Fibroblast of skin of right quadriceps (primary cell): ENCODE results near the gene EGFLAM.

Source experiments
- DNase-seq: peaks from one replicate; pipeline ENCODE4 v3.0.0-alpha.2; 2013

Gene EGFLAM

GRCh38 chr5:38381361-38381760, 123.0 kb downstream of the EGFLAM start:
- DNase-seq, result no peak

GRCh38 chr5:38382898-38383297, 124.5 kb downstream of the EGFLAM start:
- peak; percentile 63 for DNase-seq

DNA sequence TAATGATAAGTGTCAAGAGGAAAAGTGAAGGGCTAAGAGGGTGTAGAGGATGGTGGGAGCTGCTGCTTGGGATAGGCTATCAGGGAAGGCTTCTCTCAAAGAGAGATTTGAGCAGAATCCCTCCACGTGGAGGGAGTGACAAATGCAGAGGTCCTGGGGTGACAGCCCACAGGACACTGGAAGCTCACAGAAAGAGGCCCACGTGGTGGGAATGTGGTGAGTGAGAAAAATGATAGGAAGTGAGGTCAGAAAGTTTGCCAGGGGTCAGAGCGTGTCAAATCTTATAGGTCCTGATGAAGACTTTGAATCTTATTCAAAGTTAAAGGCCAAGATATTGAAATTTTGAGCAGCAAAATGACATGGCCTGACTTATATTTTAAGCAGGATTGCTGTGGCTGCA, 125.3 kb downstream of the EGFLAM start:
- DNase-seq, result no peak

DNA sequence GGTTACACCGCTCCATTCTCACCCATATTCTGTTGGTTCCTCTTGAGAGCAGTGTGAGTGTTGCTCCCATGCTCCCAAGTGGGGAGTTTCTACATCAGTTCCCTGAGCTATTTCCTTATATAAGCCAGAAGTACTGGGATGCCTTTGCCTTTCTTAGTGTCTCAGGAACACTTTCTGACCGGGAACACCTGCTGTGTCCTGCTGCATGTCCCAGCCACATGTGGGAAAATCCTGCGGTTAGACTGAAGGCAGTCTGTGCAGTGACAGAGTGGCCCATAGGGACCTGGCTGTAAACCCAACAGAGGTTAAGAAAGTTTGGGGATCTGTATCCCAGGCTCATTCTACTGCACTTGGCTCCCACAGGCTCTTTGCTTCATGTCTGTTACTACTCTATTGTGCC, 126.0 kb downstream of the EGFLAM start:
- DNase-seq, result no peak

- no peak for DNase-seq
Measured at GRCh38 chr5:38387161-38387560, 128.8 kb downstream of the EGFLAM start.

DNA sequence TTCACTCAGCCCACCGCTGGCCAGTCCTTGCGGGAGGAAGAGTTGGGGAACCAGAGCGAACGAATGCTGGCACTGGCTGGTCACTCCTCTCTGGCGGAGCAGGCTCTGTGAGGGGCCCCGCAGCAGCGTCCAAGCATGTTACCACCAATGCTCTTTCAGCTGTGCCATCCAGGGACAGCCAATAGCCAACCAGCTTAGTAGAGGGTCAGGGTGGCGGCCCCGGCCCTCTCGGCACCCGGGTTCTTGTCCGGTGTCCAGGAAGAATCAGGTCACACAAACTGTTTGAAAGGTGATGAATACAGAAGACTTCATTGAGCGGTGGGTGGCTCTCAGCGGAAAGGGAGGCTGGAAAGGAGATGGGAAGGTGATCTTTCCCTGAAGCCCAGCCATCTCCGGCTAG, 135.3 kb downstream of the EGFLAM start:
- no peak for DNase-seq

DNA sequence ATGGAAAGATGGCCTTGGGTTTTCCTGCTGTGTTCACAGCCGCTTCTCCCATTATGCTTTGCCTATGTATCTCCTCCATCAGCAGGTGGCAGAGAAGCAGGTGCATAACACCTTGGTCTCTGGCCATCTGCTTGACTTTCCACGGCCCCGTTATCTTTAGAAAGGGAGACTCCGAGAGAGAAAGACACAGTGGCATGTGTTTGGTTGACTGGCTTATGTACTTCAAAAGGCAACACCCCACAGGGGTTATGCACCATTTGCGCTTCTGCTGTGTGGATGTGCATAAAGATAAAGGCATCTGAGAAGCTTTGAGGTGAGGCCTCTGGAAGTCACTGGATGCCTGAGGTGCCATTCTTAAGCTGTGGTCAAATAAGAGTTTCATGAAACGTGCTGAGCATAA, 138.4 kb downstream of the EGFLAM start:
- no peak for DNase-seq

DNA sequence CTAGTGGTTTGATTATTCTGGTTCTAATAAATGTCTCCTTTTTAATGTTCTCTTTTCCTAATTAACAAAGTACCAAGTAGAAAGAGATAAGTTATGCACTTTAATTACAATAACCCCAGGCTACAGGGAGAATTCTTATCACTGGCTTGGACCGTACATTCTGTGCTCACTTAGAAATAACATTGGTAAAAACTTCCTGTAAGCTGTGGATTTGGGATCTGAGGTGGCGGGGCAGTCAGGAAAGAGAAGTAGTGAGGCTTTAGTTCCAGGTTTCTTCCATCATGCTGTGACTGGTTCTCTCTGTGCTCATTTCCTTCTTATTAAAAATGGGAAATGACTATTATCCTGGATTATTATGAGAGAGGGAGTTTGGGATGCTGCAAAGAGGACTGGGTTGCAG, 142.0 kb downstream of the EGFLAM start:
- no peak for DNase-seq

DNA sequence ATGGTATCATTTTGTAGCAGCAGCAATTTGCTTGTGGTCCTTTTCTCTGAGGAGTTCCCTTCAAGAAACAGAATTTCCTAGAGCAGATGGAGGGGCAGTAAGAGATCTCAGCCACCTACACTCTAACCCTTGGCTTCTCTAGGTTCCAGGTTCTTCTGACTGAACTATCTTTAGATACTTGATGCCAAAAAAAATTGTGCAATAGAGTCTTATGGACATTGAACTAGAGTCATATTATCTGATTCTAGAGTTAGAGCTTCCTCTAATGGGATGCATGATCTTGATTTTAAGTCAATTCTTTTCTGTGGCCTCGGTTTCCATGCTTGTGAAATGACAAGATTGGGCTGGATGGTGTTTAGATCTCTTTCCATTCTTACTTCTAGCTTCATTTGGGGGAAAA, 142.8 kb downstream of the EGFLAM start:
- DNase-seq, result no peak

GRCh38 chr5:38403406-38403805, 145.0 kb downstream of the EGFLAM start:
- peak; percentile 51 for DNase-seq

GRCh38 chr5:38403877-38404635, 145.7 kb downstream of the EGFLAM start:
- DNase-seq, result no peak

DNA sequence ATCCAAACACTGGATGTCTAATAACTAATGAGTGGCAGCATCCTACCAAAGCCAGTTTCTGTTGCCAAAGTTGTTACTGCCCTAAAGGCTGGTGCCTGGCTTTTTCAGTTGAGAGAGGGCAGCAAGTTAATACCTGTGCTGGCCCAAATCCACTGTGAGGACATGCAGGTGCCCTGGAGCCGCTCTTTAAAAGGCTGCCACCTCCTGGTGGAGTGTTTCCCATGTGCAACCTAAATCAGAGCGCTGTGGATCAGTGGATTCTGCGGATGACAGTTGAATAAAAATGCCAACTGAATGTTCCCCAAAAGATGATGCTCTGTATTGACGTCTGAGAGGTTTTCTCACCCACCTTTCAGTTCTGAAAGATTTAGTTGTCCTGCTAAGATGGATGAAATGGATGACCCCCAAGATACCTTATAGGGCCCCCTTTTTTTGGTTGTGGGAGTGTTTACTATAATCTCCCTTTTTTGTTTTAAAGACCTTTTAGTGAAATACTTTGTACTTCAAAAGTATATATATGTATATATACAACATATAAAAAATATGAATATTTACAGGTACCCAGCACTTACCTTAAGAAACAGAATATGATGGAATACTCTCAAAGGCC, 146.4 kb downstream of the EGFLAM start:
- no peak for DNase-seq

GRCh38 chr5:38408446-38409198, 150.3 kb downstream of the EGFLAM start:
- no peak for DNase-seq

DNA sequence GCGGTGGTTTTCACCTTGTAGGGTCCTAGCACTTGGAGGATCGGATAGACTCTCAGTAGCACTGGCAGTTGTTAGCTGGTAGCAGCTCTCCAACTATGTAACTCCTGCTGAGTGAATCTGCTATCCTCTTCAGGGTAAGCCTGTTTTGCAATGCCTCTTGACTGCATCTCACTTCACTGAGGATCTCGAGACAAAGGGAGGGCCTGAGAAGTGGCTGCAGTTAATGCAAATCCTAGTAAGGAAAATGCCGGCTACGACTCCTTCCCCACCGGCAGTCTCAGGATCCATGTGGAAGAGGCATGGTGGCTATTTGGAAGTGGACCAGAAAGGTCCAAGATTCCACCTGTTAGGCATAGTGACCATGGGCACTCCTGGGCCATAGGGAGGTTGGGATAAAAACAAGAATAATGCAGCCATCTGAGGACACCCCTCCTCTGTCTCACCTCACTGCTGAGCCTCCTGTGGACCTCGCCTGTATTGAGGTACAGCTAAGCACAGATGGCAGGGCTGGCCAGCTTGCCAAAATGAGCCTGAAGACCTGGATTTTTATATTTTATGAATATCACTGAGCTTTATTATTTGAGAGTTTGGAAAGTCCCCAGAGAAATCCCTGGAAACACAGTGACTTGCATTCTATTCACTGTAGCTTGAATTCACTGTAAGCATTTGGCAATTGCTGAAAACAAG, 152.1 kb downstream of the EGFLAM start:
- no peak for DNase-seq

- no peak for DNase-seq
Measured at GRCh38 chr5:38413696-38414095, 155.3 kb downstream of the EGFLAM start.

DNA sequence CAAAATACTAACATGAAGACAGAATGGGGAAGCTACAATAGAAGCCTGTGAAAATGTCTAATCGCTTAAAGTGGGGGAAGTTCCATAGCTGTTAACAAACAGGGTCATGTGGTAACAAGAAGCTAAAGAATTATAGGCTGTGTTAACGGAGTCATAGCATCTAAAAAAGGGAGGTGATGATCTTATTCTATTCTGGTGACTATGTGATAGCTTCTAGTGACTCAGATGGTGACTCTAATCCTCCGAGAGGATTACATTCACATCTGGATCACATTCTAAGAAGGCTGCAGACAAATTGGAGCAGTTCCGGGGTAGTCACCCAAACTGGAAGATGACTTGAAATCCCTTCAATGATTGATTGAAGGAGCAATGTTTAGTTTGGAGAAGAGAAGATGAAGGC, 156.0 kb downstream of the EGFLAM start:
- peak; percentile 87 for DNase-seq

- peak; percentile 7 for DNase-seq
Measured at GRCh38 chr5:38415772-38416171, 157.4 kb downstream of the EGFLAM start.

- peak; percentile 7 for DNase-seq
Measured at GRCh38 chr5:38417658-38418017, 159.3 kb downstream of the EGFLAM start.

DNA sequence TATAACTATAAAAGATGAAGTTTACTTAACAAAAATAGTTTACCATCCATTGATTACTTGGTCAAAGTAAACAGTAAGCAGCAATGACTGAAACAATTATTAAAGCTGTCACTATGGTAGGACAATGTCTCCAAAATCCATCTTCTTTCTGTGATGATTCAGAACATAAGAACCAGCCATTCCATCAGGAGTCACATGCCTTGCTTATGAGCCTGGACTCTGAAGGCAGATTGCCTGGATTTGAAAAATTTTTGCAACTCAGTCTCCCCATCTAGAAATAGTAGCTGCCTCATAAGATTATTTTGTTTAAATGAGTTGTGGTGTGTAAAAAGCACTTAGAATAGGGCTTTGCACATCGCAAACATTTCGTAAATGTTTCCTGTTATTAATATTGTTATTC, 161.9 kb downstream of the EGFLAM start:
- peak; percentile 28 for DNase-seq

DNA sequence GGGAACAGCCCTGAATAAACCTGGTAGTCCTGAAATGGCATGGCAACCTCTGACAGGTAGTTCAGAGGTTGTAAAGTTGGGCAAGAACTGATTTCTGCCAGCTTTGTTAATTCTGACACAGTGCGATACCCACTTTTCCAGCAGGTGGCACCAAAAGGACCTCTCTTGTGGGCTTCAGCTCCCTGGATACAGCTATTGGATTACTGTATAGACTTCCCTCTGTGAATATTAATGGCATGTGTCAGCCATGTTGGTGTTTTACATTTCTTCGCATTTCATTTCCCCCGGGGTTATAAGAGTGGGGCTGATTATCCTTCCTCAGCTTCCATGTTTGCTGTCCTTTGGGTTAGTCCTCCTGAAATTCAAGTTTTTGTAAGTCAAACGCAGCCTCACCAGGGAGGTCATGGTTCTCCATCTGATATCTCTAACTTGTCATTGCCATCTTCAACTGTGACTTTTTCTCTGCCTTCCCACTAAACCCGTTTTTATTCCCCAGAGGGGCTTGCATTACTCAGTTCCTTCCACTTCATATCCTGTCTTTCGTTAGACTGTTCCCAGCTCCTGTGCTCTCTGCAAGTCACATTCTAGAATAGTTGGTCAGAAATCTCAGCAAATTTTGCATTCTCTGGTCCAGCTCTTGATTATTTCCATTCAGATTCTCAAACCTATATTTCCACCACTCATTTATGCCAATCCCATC, 162.5 kb downstream of the EGFLAM start:
- DNase-seq, result peak; percentile 85

GRCh38 chr5:38422622-38423021, 164.3 kb downstream of the EGFLAM start:
- peak; percentile 33 for DNase-seq

DNA sequence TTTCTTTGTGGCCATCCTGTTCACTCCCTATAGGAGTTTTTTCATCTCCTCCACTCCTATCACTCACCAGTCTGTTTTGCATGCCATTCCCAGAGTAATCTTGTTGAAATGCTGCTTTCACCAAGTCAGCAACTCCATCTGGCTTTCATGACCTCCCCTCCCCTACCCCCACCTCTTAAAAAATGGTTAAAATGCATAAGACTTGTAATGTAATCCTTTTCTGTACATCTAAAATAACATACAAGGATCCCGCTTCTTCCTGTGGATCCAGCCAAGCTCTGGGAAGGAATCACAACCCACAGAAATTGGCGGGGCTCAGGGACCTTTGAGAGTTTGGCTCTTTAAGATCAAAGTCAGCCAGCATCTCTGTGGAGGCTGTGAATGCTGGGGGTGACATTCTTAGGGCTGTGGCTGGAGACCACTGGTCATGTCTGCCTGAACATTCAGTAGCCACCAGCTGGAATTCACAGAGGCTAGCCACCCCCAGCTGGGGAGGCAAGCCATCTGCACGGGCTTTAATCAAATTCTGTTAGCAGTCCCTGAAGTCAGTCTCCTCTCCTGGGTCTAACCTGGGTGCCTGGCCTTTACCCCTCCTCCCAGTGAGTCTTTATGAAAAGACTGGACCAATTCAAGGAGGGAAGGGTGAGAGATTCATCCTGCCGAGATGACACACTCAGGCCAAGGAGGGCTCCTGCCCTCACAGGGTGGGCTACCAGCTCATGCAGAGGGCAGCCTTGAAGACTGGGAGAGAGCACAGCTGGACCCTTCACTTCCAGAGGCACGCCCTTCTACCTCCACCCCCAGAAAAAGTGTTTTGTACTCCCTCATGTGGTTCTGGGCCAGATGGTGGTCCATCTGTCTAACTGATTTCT, 165.2 kb downstream of the EGFLAM start:
- DNase-seq, result peak; percentile 69
